Measurements from ENCODE around the gene MB21D2. TPM values are rescaled to one million over a fixed set of nuclear protein-coding genes. Genes with fewer than 3 reads are reported as not detected.

MB21D2 gene
- total and polyA plus RNA-seq, 2 donors (not counting 1 experiment from before 2014, with no cell fraction given), result 0.03 to 0.20 TPM

DNA sequence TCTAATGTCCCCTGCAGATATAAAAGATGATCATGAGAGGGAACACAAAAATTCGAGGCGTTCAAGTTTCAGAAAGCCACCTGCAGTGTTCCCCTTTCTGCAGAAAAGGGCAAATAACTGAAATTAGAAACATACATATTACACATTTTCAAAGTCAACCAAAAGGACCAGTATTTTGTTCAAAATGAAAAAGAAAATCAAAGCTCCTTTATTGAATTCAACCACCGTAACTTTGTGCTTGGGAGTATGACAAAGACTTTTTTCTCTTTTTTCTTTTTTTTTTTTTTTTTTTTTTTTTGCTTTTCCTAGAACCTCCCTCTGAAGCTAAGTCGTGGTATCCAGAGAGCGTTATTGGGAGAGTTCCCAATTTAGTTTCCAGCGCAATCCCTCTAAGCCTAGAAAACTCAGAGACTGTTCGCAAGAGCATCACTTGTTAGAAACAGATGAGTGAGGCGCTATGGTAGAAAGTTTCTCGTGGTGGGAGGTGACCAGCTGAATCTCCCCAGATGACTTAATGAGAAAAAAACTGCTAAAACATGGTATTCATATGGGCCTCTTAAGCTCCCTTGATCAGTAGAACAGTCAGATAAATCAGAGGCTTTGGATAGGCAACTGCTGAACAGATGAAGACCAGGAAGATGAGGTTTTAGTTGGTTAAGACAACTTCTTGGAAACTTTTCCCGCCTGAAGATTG, 77.4 kb downstream of the MB21D2 start:
- H3K79me2 ChIP-seq (ENCODE audit: control insufficient read depth, insufficient read depth, low read length), result no peaks in the 10 kb centered on the region
- Mint-ChIP-seq H3K4me1 (no peaks in the 10 kb centered on the region), H3K9me3 (ENCODE audit: insufficient read depth) (no peaks in the 10 kb centered on the region), H3K4me3 (no peak overlapping the region), H3K27ac (no peak overlapping the region), H3K27me3 (peaks cover 9% of the 10 kb centered on the region)
- H4K20me1 ChIP-seq (ENCODE audit: control insufficient read depth, insufficient read depth, low read length, poor library complexity, severe bottlenecking), result no peaks in the 10 kb centered on the region
- H3K27me3 ChIP-seq (replicated peaks in 1 of 4; ENCODE audit: control extremely low read depth in 1 of 4, control insufficient read depth in 3 of 4, insufficient read depth in 4 of 4, low read length in 3 of 4), result no peaks in the 10 kb centered on the region
- no peak overlapping the region for H3K9ac ChIP-seq (ENCODE audit: low read length)
- no peaks in the 10 kb centered on the region for H3K4me1 ChIP-seq (ENCODE audit: control insufficient read depth in 2 of 2, insufficient read depth in 2 of 2, low read length in 2 of 2)
- ChIA-PET CTCF (interaction anchor here (1.1 kb wide), 1 partner anchor 10 kb away, joined by 3 read pairs; no protein-coding TSS in a partner anchor), POLR2A (no interaction called here)
- no peak overlapping the region for H3K4me3 ChIP-seq (ENCODE audit: control extremely low read depth in 1 of 5, extremely low read depth in 1 of 5, insufficient read depth in 1 of 5, low read depth in 2 of 5, low read length in 4 of 5)
- H3K4me2 ChIP-seq (replicated peaks; ENCODE audit: low read depth, low read length, poor library complexity, severe bottlenecking), result no peak overlapping the region
- no peak overlapping the region for H2AFZ ChIP-seq (ENCODE audit: insufficient read depth, low read depth, low read length, poor library complexity, severe bottlenecking)
- intact Hi-C loops (cut with micrococcal nuclease), result no loop called here
- no peak overlapping the region for H3K27ac ChIP-seq (ENCODE audit: low read length in 2 of 2)
- H3K9me3 ChIP-seq (ENCODE audit: control extremely low read depth in 1 of 3, control insufficient read depth in 2 of 3, insufficient read depth in 1 of 3, low read length in 2 of 3), result peaks cover 0 to 3% (median 0%) of the 10 kb centered on the region in 3 donors
- DNase-seq (no peak), ATAC-seq (ENCODE audit: low read depth) (no peak)
- no peak for TF ChIP-seq EZH2 (IDR thresholded peaks at IDR 0.05; ENCODE audit: borderline replicate concordance, insufficient read depth, low read depth, low read length, poor library complexity, severe bottlenecking)
- TF ChIP-seq, protein P1, sequence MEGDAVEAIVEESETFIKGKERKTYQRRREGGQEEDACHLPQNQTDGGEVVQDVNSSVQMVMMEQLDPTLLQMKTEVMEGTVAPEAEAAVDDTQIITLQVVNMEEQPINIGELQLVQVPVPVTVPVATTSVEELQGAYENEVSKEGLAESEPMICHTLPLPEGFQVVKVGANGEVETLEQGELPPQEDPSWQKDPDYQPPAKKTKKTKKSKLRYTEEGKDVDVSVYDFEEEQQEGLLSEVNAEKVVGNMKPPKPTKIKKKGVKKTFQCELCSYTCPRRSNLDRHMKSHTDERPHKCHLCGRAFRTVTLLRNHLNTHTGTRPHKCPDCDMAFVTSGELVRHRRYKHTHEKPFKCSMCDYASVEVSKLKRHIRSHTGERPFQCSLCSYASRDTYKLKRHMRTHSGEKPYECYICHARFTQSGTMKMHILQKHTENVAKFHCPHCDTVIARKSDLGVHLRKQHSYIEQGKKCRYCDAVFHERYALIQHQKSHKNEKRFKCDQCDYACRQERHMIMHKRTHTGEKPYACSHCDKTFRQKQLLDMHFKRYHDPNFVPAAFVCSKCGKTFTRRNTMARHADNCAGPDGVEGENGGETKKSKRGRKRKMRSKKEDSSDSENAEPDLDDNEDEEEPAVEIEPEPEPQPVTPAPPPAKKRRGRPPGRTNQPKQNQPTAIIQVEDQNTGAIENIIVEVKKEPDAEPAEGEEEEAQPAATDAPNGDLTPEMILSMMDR (IDR thresholded peaks at IDR 0.05), result no peak
- WGBS (ENCODE audit: insufficient coverage), result 94% methylated on average over 2 of the region's 10 CpGs
- no peaks in the 10 kb centered on the region for H3K36me3 ChIP-seq (replicated peaks in 1 of 2; ENCODE audit: control extremely low read depth in 1 of 2, control insufficient read depth in 1 of 2, extremely low read depth in 1 of 2, insufficient read depth in 2 of 2, low read length in 1 of 2)

All from B cell (primary cell).